Astrocyte of the cerebellum (primary cell): Measurements from ENCODE around the gene LRRC8D.
"Not testable (repeated sequence)": the region's sequence is repeated elsewhere in the genome, so short reads cannot be mapped to it uniquely, and the experiment has no call there.

Experiments used
- DNase-seq: peaks from one replicate; pipeline ENCODE4 v3.0.0-alpha.2; 2011; ENCODE audit warnings: low read depth
- H3K4me3 ChIP-seq: 2 replicates; pipeline ENCODE4 v1.5.1; 2011; ENCODE audit warnings: mild to moderate bottlenecking, low read depth, low read length, moderate library complexity
- CTCF ChIP-seq: IDR thresholded peaks from 2 replicates; pipeline ENCODE4 v1.5.1; 2012; ENCODE audit warnings: low read length, low read depth, moderate library complexity, mild to moderate bottlenecking; ENCODE audit errors: missing control alignments
- in situ Hi-C: cut with HindIII; loops from 2 replicates; pipeline ENCODE4 v1.10.0; 2017; ENCODE audit warnings: low sequenced_read_pairs

The LRRC8D gene

GRCh38 chr1:89918127-89918793 is 97.4 kb downstream of the LRRC8D start:
- H3K4me3 ChIP-seq: no peak overlapping the region
- in situ Hi-C loops: no loop called here
- no peak for TF ChIP-seq CTCF

GRCh38 chr1:89918794-89919155 is 97.9 kb downstream of the LRRC8D start:
- in situ Hi-C loops: no loop called here
- H3K4me3 ChIP-seq: no peak overlapping the region
- no peak for DNase-seq
- TF ChIP-seq CTCF: no peak

More at GRCh38 chr1:89918127-89918793, 97.4 kb downstream of the LRRC8D start:
- no peak for DNase-seq

DNA sequence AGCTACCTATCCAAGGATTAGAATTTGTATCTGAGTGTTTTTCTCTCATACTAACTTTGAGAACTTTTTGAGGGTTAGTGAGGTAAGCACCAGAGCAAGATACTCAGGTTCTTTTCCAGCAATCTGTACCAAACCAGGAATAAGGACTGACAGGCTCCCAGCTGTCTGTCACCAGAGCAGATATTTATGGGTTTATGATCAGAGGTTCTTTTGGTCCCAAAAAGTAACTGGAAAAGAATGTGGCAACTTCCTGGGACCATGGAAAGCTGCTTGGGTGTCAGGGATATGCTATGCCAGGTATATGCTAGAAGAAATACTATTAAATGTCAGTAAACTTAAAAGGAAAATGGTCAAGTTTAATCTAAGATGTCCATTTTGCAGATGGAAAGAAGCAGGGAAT is 98.3 kb downstream of the LRRC8D start:
- H3K4me3 ChIP-seq: no peak overlapping the region
- in situ Hi-C loops: no loop called here
- no peak for TF ChIP-seq CTCF
- no peak for DNase-seq

- no peak for TF ChIP-seq CTCF
- DNase-seq: no peak
- H3K4me3 ChIP-seq: no peak overlapping the region
- in situ Hi-C loops: loop anchor here (10.0 kb wide), 1 partner anchor 58 kb away; no protein-coding TSS in a partner anchor
Observed at GRCh38 chr1:89922911-89923310, 102.1 kb downstream of the LRRC8D start.

GRCh38 chr1:89923517-89923916 is 102.7 kb downstream of the LRRC8D start:
- DNase-seq: no peak
- H3K4me3 ChIP-seq: no peak overlapping the region
- no peak for TF ChIP-seq CTCF
- in situ Hi-C loops: loop anchor here (10.0 kb wide), 1 partner anchor 59 kb away; no protein-coding TSS in a partner anchor

DNA sequence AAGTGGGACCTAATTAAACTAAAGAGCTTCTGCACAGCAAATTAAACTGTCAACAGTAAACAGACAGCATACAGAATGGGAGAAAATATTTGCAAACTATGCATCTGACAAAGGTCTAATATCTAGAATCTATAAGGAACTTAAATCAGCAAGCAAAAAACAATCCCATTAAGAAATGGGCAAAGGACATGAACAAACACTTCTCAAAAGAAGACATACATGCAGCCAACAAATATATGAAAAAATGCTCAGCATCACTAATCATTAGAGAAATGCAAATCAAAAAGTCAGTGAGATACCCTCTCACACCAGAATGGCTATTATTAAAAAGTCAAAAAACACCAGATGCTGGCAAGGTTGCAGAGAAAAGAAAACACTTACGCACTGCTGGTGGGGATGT is 103.2 kb downstream of the LRRC8D start:
- in situ Hi-C loops: loop anchor here (10.0 kb wide), 1 partner anchor 59 kb away; no protein-coding TSS in a partner anchor
- not testable (repeated sequence) for DNase-seq, H3K4me3 ChIP-seq

GRCh38 chr1:89927049-89927448 is 106.2 kb downstream of the LRRC8D start:
- no peak overlapping the region for H3K4me3 ChIP-seq
- DNase-seq: no peak
- in situ Hi-C loops: loop anchor here (10.0 kb wide), 1 partner anchor 62 kb away; no protein-coding TSS in a partner anchor
- TF ChIP-seq CTCF: no peak
